GM23338 (cell line): ENCODE results near the gene CMYA5. TPM values are rescaled to one million over a fixed set of nuclear protein-coding genes. Genes with fewer than 3 reads are reported as not detected.

ENCODE experiments used
- ATAC-seq: fragments of 200-7000 bp; cut with Tn5 transposase; 3 replicates; pipeline ENCODE4 v1.9.1; 2020
- DNase-seq: peaks from one replicate; pipeline ENCODE4 v3.0.0-alpha.2; 2015; ENCODE audit warnings: low spot score
- H2AFZ ChIP-seq: fragments of 200-600 bp; sonication (generic); 2 replicates; pipeline ENCODE4 v1.8.0; 2016; ENCODE audit warnings: antibody characterized with exemption, mild to moderate bottlenecking, moderate library complexity
- H3F3A ChIP-seq: fragments of 200-600 bp; sonication (generic); replicated peaks from 2 replicates; pipeline ENCODE4 v1.8.0; 2017; ENCODE audit warnings: antibody characterized with exemption, mixed run types, low read depth
- H3K27ac ChIP-seq: fragments of 200-600 bp; sonication (generic); 2 replicates; pipeline ENCODE4 v1.6.1; 2016; ENCODE audit warnings: low read depth
- H3K27me3 ChIP-seq: fragments of 200-600 bp; sonication (generic); 2 replicates; pipeline ENCODE4 v1.8.0; 2016; ENCODE audit warnings: mild to moderate bottlenecking, mixed run types, moderate library complexity; ENCODE audit not compliant: insufficient read depth
- H3K36me3 ChIP-seq: fragments of 200-600 bp; sonication (generic); 2 replicates; pipeline ENCODE4 v1.8.0; 2016; ENCODE audit warnings: mild to moderate bottlenecking; ENCODE audit not compliant: insufficient read depth
- H3K4me1 ChIP-seq: fragments of 200-600 bp; sonication (generic); 2 replicates; pipeline ENCODE4 v1.8.0; 2016; ENCODE audit warnings: mild to moderate bottlenecking, moderate library complexity; ENCODE audit not compliant: insufficient read depth
- H3K4me2 ChIP-seq: fragments of 200-600 bp; sonication (generic); 2 replicates; pipeline ENCODE4 v1.7.1; 2017; ENCODE audit warnings: mixed run types
- H3K4me3 ChIP-seq: fragments of 200-600 bp; sonication (generic); 2 replicates; pipeline ENCODE4 v1.6.1; 2016; ENCODE audit warnings: mixed run types
- H3K79me2 ChIP-seq: fragments of 200-600 bp; sonication (generic); replicated peaks from 2 replicates; pipeline ENCODE4 v1.8.0; 2017; ENCODE audit warnings: mild to moderate bottlenecking; ENCODE audit not compliant: insufficient read depth
- H3K9me2 ChIP-seq: fragments of 200-600 bp; sonication (generic); 2 replicates; pipeline ENCODE4 v1.8.0; 2017; ENCODE audit not compliant: insufficient read depth
- H4K20me1 ChIP-seq: fragments of 200-600 bp; sonication (generic); replicated peaks from 2 replicates; pipeline ENCODE4 v1.8.0; 2017; ENCODE audit warnings: mild to moderate bottlenecking; ENCODE audit not compliant: insufficient read depth
- H3K27ac Mint-ChIP-seq: 2 replicates; pipeline ENCODE4 v1.8.0; 2020; ENCODE audit warnings: inconsistent platforms, mild to moderate bottlenecking, moderate library complexity, mixed read lengths
- H3K27me3 Mint-ChIP-seq: 3 replicates; pipeline ENCODE4 v1.8.0; 2022; ENCODE audit warnings: low read depth, mild to moderate bottlenecking, moderate library complexity, mixed read lengths, inconsistent platforms; ENCODE audit not compliant: insufficient read depth, poor library complexity
- H3K36me3 Mint-ChIP-seq: 3 replicates; pipeline ENCODE4 v1.8.0; 2021; ENCODE audit warnings: low read depth, mild to moderate bottlenecking, inconsistent platforms, moderate library complexity, mixed read lengths
- H3K4me1 Mint-ChIP-seq: 3 replicates; pipeline ENCODE4 v1.8.0; 2020; ENCODE audit warnings: mild to moderate bottlenecking, inconsistent platforms, mixed read lengths
- H3K4me3 Mint-ChIP-seq: 3 replicates; pipeline ENCODE4 v1.8.0; 2021; ENCODE audit warnings: moderate library complexity, mild to moderate bottlenecking, inconsistent platforms, mixed read lengths
- H3K9me3 Mint-ChIP-seq: 3 replicates; pipeline ENCODE4 v1.8.0; 2020; ENCODE audit warnings: moderate library complexity, mild to moderate bottlenecking, inconsistent platforms, mixed read lengths
- CREB1 ChIP-seq: fragments of 250-450 bp; sonication (Bioruptor Pico); IDR thresholded peaks from 2 replicates; pipeline ENCODE4 v1.5.0; 2020; ENCODE audit warnings: low read depth, mild to moderate bottlenecking, moderate library complexity
- CTCF ChIP-seq, 2 experiments: fragments of 200-600 bp in 1 of 2; sonication (generic) in 1 of 2; conservative IDR thresholded peaks; 2 replicates each; pipeline versions ENCODE4 v1.5.1 to v1.6.1; 2016 to 2017; ENCODE audit warnings: antibody characterized with exemption in 2 of 2, low read depth in 2 of 2, mild to moderate bottlenecking in 2 of 2, moderate library complexity in 1 of 2
- ETS1 ChIP-seq: IDR thresholded peaks from 2 replicates; pipeline ENCODE4 v1.6.1; 2016; ENCODE audit warnings: antibody characterized with exemption
- EZH2 ChIP-seq: fragments of 200-600 bp; sonication (generic); IDR thresholded peaks from one replicate; pipeline ENCODE4 v1.8.0; 2017; ENCODE audit warnings: antibody characterized with exemption, mild to moderate bottlenecking, low read depth; ENCODE audit not compliant: unreplicated experiment
- EZH2phosphoT487 ChIP-seq: fragments of 200-600 bp; sonication (generic); IDR thresholded peaks from one replicate; pipeline ENCODE4 v1.8.1; 2018; ENCODE audit warnings: antibody characterized with exemption; ENCODE audit not compliant: unreplicated experiment
- JUNB ChIP-seq: IDR thresholded peaks from one replicate; pipeline ENCODE4 v1.6.1; 2016; ENCODE audit warnings: antibody characterized with exemption; ENCODE audit not compliant: unreplicated experiment
- NANOG ChIP-seq: IDR thresholded peaks from 2 replicates; pipeline ENCODE4 v1.6.1; 2016; ENCODE audit warnings: antibody characterized with exemption, borderline replicate concordance
- POLR2AphosphoS5 ChIP-seq: IDR thresholded peaks from 2 replicates; pipeline ENCODE4 v1.6.1; 2016; ENCODE audit warnings: antibody characterized with exemption, low read depth
- REST ChIP-seq: IDR thresholded peaks from one replicate; pipeline ENCODE4 v1.6.1; 2018; ENCODE audit warnings: antibody characterized with exemption; ENCODE audit not compliant: unreplicated experiment
- STAT1 ChIP-seq: IDR thresholded peaks from one replicate; pipeline ENCODE4 v1.6.1; 2016; ENCODE audit warnings: antibody characterized with exemption; ENCODE audit not compliant: unreplicated experiment
- ZNF114 ChIP-seq: fragments of 250-450 bp; sonication (Bioruptor Pico); IDR thresholded peaks from 2 replicates; pipeline ENCODE4 v1.5.0; 2020; ENCODE audit warnings: mild to moderate bottlenecking, moderate library complexity
- ZNF331 ChIP-seq: fragments of 250-450 bp; sonication (Bioruptor Pico); IDR thresholded peaks from 2 replicates; pipeline ENCODE4 v1.5.0; 2020; ENCODE audit warnings: low read depth, mild to moderate bottlenecking, moderate library complexity
- ZNF462 ChIP-seq: fragments of 250-450 bp; sonication (Bioruptor Pico); IDR thresholded peaks from 2 replicates; pipeline ENCODE4 v1.5.0; 2020; ENCODE audit warnings: mild to moderate bottlenecking, moderate library complexity
- long read RNA-seq: library from polyadenylated mRNA; unstranded; transcript quantifications from one replicate; pipeline ENCODE4 v2.0.0, GENCODE V29; 2020; ENCODE audit not compliant: unreplicated experiment
- polyA plus RNA-seq: library from polyadenylated mRNA; unstranded; fragments of >200 nt; fragmentation: Nextera tagmentation; extraction: Ambion mirVana; gene quantifications from 2 replicates; pipeline ENCODE4 v1.2.1, GENCODE V29; 2016
- total RNA-seq: library from RNA; depleted of rRNA; stranded (reverse); fragments of >200 nt; shearing (Covaris generic); gene quantifications from 2 replicates; pipeline ENCODE4 v1.2.3, GENCODE V29; 2014; rRNA removed

The CMYA5 gene
- total RNA-seq (0.49 and 1.2 TPM in 2 replicates), polyA plus RNA-seq (0.42 and 0.45 TPM in 2 replicates)
- long read RNA-seq, partial matches to known transcripts = 0 of 3 reads
- long read RNA-seq, other reads (novel, unspliced or antisense) = 3 of 3 reads

- no peak for TF ChIP-seq POLR2AphosphoS5
- no peak for TF ChIP-seq CTCF (conservative IDR thresholded peaks at IDR 0.05; ENCODE audit: low read depth in 2 of 2)
- no peak for TF ChIP-seq ZNF331
- TF ChIP-seq ETS1 = no peak
- no peak for TF ChIP-seq CREB1
- no peak for TF ChIP-seq ZNF462
- no peak for TF ChIP-seq EZH2
- no peak for TF ChIP-seq ZNF114 (CRISPR knock-in tag)
- no peak for TF ChIP-seq JUNB
- TF ChIP-seq STAT1 = no peak
- no peak for TF ChIP-seq EZH2phosphoT487
- TF ChIP-seq REST = no peak
- TF ChIP-seq NANOG = no peak
- peaks cover 12% of the 10 kb centered on the region for H3K27me3 Mint-ChIP-seq
- DNase-seq = peak; percentile 78
- H3K79me2 ChIP-seq = no peaks in the 10 kb centered on the region
- H3K36me3 Mint-ChIP-seq = peaks cover 13% of the 10 kb centered on the region
- peak within 1 kb of the TSS; percentile 66 for H3K4me3 ChIP-seq
- H3K36me3 ChIP-seq = no peaks in the 10 kb centered on the region
- H2AFZ ChIP-seq = peak within 1 kb of the TSS; percentile 93
- H3K27ac Mint-ChIP-seq = no peak within 1 kb of the TSS
- peaks cover 8% of the 10 kb centered on the region; the same call in 2 of the 3 replicates for H3K9me3 Mint-ChIP-seq
- peaks cover 20% of the 10 kb centered on the region for H3K4me1 Mint-ChIP-seq
- peaks cover 11% of the 10 kb centered on the region; the same call in 1 of the 2 replicates for H3K4me1 ChIP-seq
- H3K9me2 ChIP-seq = peaks cover 4% of the 10 kb centered on the region; the same call in 1 of the 2 replicates
- peaks cover 9% of the 10 kb centered on the region; the same call in 1 of the 2 replicates for H3K27me3 ChIP-seq
- H3F3A ChIP-seq = peaks cover 4% of the 10 kb centered on the region
- no peak within 1 kb of the TSS for H3K27ac ChIP-seq
- ATAC-seq = peak; percentile 84
- H4K20me1 ChIP-seq = no peaks in the 10 kb centered on the region
- peak within 1 kb of the TSS; percentile 70 for H3K4me3 Mint-ChIP-seq
- H3K4me2 ChIP-seq = peak within 1 kb of the TSS; percentile 90
Observed at GRCh38 chr5:79689541-79690466, at the start of gene CMYA5. CMYA5 (plus strand) TSS chr5:79689836; CDS start chr5:79689908, 72 bp downstream.
